Right cardiac atrium (tissue), 5 donors: ENCODE measurements around the gene SLC66A3. TPM values are rescaled to one million over a fixed set of nuclear protein-coding genes. Genes with fewer than 3 reads are reported as not detected.
A peak's percentile ranks its signal among the peaks of the same experiment; 100 is the strongest.

Experiments
- ATAC-seq, 2 donors: fragments of 200-7000 bp; cut with Tn5 transposase; one replicate each; pipeline versions ENCODE4 v1.8.0 to v1.9.1; 2020; ENCODE audit warnings: moderate library complexity in 2 of 2, mild to moderate bottlenecking in 1 of 2
- DNase-seq, 3 donors: peaks; one replicate each; pipeline ENCODE4 v3.0.0-alpha.2; 2020
- H3K27ac ChIP-seq: one replicate; pipeline ENCODE4 v1.5.1; 2013; ENCODE audit warnings: mild to moderate bottlenecking, low read length, control low read depth, moderate library complexity
- H3K27me3 ChIP-seq: one replicate; pipeline ENCODE4 v1.6.1; 2013; ENCODE audit not compliant: control insufficient read depth, insufficient read depth
- H3K4me1 ChIP-seq: one replicate; pipeline ENCODE4 v1.6.1; 2013; ENCODE audit warnings: low read length; ENCODE audit not compliant: control insufficient read depth, insufficient read depth
- H3K4me3 ChIP-seq: one replicate; pipeline ENCODE4 v1.5.1; 2013; ENCODE audit warnings: low read length, control low read depth
- H3K9me3 ChIP-seq: one replicate; pipeline ENCODE4 v1.6.1; 2013; ENCODE audit warnings: low read length; ENCODE audit not compliant: control insufficient read depth
- WGBS: extraction: QIAGEN DNeasy Blood & Tissue Kit; methylation state at CpG from one replicate; pipeline ENCODE4 v1.1.7; 2013; 5-methylcytosine and 5-hydroxymethylcytosine counted together
- intact Hi-C, 4 donors: fragments of 100-400 bp; cut with DNase I; formaldehyde crosslinking; loops; one replicate each; pipeline versions ENCODE4 v1.11.0 to v1.14.0; 2022 to 2023
- polyA plus RNA-seq: library from polyadenylated mRNA; stranded (reverse); fragments of 200-250 nt; gene quantifications from one replicate; pipeline ENCODE4 v1.2.3, GENCODE V29; 2013
- total RNA-seq, 4 donors: library from RNA; stranded (reverse); fragmentation: NEBNext Ultra II Directional; extraction: Animal tissue kit (Norgen Biotek cat#: 25700); gene quantifications; one replicate each; pipeline ENCODE4 v1.2.1, GENCODE V29; 2021
- donor health status: healthy with polysubstance abuse.
- donor health status: DM: no; HTN: yes; CAD: no.
- donor health status: DM: no; HTN: no; CAD: no.
- donor health status: DM: no; HTN: yes; CAD: no; lungs with severe emphysema.
- donor health status: DM: yes; HTN: yes; CAD: no.

SLC66A3 gene
- total and polyA plus RNA-seq, 5 donors = 10.2 to 14.6 (median 12.6) TPM

DNA sequence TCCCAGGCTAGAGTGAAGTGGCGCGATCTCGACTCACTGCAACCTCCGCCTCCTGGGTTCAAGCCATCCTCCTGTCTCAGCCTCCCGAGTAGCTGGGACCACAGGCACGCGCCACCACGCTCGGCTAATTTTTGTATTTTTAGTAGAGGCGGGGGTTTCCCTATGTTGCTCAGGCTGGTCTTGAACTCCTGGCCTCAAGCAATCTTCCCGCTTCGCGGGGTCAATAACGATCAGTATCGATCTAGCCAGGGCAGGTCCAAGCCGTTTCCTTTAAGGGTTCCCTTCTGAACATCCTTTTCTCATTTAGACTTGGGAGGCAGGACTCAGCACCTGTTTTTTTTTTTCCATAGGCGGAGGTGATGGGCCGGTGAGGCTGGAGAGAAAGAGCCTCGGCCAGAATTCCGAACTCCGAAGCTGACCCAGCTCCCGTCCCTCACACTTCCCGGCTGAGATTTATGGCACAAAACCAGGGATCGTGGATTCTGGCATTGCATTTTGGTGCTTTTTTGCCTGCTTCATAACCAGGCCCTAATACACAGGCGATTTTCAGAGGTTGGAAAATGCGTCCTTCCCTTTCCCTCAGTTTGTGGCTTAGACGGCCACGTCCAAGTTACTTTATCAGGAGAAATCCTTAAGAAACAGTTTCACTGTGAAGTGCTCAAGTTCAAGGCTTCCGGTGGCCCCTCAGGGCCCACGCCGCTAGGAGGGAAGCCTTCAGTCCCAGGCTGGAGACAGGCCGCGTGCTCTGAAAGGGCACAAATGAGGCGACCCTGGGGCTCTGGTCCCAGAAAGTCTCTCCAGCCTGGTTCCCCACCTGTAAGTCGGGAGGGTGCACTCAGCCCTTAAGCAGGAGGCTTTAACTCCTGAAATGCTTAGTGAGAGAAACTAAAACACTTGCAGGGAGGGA is 998 bp upstream of the SLC66A3 start:
- intact Hi-C loops = loop anchor here in 1 of 4 donors (10.0 kb wide), 1 partner anchor 431 kb away; no protein-coding TSS in a partner anchor
- ATAC-seq (peak; percentile 5 to 39), DNase-seq (no peak)

DNA sequence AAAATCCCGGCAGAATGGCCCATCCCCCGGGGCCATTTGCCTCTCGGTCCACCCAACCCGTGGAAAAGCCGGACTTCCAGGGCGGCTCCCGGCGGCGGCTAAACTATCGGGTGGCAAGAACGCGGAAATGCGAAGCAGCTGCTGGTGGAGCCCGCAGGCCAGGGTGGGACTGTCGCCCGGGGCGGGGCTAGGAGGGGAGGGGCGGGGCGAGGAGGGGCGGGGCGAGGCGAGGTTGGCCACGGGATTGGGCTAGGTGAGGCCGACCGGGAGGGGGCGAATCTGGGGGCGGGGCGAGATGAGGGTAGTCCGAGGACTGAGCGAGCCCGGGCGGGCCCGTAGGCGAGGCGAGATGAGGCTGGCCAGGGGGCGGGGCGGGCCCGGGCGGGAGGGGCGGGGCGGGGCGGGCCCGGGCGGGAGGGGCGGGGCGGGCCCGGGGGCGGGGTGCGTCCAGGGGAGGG is 315 bp upstream of the SLC66A3 start:
- 2% methylated on average over 40 of the region's 49 CpGs for WGBS
- no peaks in the 10 kb centered on the region for H3K9me3 ChIP-seq
- H3K27ac ChIP-seq = peak overlapping the region; percentile 95
- peak overlapping the region; percentile 76 for H3K4me3 ChIP-seq
- no peaks in the 10 kb centered on the region for H3K4me1 ChIP-seq
- intact Hi-C loops = loop anchor here in 1 of 4 donors (10.0 kb wide), 1 partner anchor 430 kb away; no protein-coding TSS in a partner anchor
- no peaks in the 10 kb centered on the region for H3K27me3 ChIP-seq
- DNase-seq (peak; percentile 98 to 100 (median 100)), ATAC-seq (peak; percentile 93 to 95)

More for the DNA sequence above, 998 bp upstream of the SLC66A3 start:
- Histone ChIP-seq H3K9me3 (no peaks in the 10 kb centered on the region), H3K4me1 (no peaks in the 10 kb centered on the region), H3K27ac (peak overlapping the region; percentile 95), H3K4me3 (peak overlapping the region; percentile 76), H3K27me3 (no peaks in the 10 kb centered on the region)
- 55% methylated on average over 35 of the region's 35 CpGs for WGBS

DNA sequence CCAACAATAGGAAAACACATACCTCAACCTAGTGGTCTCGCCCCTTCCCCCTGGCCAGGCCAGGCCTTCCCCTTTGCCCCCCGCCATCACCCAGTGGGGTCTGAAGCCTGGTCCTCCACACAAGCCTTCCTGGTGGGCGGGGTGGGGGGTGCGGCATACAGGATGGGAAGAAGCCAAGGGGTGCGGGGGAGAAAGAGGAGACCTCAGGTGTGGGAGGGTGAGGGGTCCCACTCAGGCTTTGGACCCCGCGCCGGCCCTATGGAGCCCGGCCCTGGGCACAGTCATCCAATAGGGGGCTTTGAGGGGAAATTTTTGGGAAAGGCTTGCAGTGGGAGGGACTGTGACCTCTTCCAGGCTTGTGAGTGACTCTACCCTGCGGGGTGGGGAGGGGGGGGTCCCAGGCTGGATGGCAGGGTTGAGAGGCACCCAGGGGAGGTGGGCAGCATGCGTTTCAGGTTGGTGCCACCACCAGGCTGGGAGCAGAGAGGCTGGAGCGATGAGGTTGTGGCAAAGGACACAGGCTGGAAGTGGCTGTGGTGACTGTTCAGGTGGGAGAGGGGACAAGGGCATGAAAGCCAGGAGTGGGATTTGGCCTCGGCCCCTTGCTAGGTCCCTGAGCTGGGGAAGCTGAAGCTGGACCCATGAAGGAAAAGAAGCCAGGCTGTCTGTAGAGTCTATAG is 1.3 kb downstream of the SLC66A3 start:
- DNase-seq = peak in 2 of 3 donors; percentile 67 to 72
- Histone ChIP-seq H3K4me3 (no peak overlapping the region), H3K27me3 (no peaks in the 10 kb centered on the region), H3K27ac (no peak overlapping the region), H3K9me3 (no peaks in the 10 kb centered on the region), H3K4me1 (no peaks in the 10 kb centered on the region)
- intact Hi-C loops = loop anchor here in 1 of 4 donors (10.0 kb wide), 1 partner anchor 428 kb away; no protein-coding TSS in a partner anchor
- no peak for ATAC-seq
- WGBS = 92% methylated on average over 13 of the region's 13 CpGs

DNA sequence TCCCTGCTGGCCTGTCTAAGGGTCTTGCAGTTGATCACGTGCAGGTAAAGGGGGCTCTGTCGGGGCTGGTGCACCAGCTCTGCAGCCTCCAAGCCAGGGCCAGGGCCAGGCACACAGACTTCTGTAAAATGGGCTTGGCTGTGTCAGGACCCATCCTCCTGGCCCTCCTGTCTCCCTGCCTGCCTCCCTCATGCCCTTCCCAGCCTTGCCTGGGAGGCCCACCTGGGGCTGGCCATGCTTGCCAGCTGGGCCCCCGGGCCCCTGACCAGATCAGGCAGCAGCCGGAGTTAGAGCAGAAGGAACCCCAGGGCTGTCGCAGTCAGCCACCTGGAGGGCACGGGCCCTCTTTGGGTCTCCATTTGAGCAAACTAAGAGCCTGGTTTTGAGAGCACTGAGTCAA is 2.0 kb downstream of the SLC66A3 start:
- ATAC-seq (no peak), DNase-seq (peak in 1 of 3 donors; percentile 56)
- Histone ChIP-seq H3K4me3 (no peak overlapping the region), H3K4me1 (no peaks in the 10 kb centered on the region), H3K27me3 (no peaks in the 10 kb centered on the region), H3K27ac (no peak overlapping the region), H3K9me3 (no peaks in the 10 kb centered on the region)
- intact Hi-C loops = loop anchor here in 1 of 4 donors (10.0 kb wide), 1 partner anchor 428 kb away; no protein-coding TSS in a partner anchor
- 95% methylated on average over 6 of the region's 6 CpGs for WGBS

DNA sequence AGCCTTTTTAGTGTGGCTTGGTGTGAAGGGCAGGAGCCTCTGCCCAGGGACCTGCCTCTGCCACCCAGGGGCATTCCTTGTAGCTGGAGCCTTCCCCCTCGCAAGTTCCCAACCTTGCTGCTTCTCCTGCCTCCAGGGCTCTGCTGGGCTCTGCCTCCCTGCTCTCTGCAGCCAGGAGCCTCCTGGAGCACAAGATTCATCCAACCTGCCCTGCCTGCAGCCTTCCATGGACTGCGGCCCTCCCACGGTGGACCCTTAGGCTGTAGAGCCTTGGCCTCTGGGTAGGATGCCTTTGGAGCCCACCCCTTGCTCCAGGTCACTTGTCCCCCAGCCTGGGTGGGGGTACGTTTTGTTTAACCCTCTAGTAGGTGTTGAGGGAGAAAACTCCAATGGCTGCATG is 2.5 kb downstream of the SLC66A3 start:
- Histone ChIP-seq H3K27ac (no peak overlapping the region), H3K27me3 (no peaks in the 10 kb centered on the region), H3K4me1 (no peaks in the 10 kb centered on the region), H3K4me3 (no peak overlapping the region), H3K9me3 (no peaks in the 10 kb centered on the region)
- ATAC-seq = no peak
- intact Hi-C loops = loop anchor here in 1 of 4 donors (10.0 kb wide), 1 partner anchor 427 kb away; no protein-coding TSS in a partner anchor
- DNase-seq = no peak
- 94% methylated on average over 4 of the region's 4 CpGs for WGBS

DNA sequence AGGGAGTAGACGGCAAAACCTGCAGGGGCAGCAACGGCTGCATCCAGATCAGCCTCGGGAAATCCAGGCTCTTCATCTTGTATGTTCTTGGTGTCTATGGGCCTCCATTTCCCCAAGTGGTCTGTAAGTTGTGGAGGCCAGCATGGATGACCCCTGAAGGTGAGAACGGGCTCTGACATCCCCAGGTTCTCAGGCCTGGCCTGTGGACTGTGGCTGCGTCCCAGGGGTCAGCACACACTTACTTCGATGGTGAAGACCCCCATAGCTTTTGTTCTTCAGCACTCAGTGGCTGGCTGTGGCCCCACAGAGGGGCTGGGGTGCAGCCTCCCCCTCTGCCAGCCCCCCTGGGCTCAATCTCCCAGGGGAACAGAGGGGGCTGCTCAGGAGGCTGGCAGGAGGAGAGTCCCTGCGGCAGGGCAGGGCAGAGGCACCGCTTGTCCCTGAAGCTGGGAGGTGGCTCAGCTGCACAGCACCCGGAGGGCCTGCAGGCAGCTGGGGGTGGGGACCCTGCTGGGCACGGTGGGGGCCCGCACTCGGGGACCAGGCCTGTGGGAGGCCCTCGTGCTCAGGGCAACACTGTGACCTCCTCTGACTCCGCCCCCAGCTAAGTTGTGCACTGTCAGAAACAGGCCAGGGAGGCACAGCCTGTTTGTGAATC is 3.8 kb downstream of the SLC66A3 start:
- Histone ChIP-seq H3K27ac (no peak overlapping the region), H3K4me1 (no peaks in the 10 kb centered on the region), H3K4me3 (no peak overlapping the region), H3K27me3 (no peaks in the 10 kb centered on the region), H3K9me3 (no peaks in the 10 kb centered on the region)
- intact Hi-C loops = loop anchor here in 1 of 4 donors (10.0 kb wide), 1 partner anchor 426 kb away; no protein-coding TSS in a partner anchor
- DNase-seq (peak in 1 of 3 donors; percentile 59), ATAC-seq (no peak)
- 88% methylated on average over 14 of the region's 14 CpGs for WGBS

DNA sequence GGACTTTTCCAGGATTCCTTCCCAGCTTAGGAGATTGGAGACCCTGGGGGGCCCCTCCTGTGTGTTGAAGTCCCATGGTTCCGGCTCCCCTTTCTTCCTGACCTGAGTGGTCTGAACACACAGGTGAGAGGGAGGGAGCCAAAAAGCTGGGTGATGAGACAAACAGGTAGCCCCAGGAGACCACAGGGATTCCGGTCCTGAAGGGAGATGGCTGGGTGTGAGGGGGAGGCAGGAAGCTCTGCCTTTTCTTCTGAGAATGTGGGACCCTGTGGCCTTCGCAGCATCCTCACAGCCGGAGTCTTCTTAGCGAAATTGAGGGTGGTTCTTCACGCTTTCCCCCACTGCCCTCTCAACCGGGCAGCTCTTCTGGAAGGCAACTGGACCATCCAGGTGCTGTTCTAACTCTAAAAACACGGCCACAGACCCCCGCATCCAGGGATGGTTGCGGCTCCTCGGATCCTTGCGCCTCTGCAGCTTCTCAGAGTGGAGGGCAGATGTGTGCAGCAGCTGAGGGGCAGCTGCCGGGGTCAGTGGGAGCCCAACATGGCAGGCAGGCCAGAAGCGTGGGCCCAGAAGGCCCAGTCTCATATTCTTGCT is 4.4 kb downstream of the SLC66A3 start:
- DNase-seq = no peak
- H3K4me1 ChIP-seq = no peaks in the 10 kb centered on the region
- 96% methylated on average over 14 of the region's 14 CpGs for WGBS
- ATAC-seq = no peak
- no peak overlapping the region for H3K4me3 ChIP-seq
- intact Hi-C loops = loop anchor here in 1 of 4 donors (10.0 kb wide), 1 partner anchor 425 kb away; no protein-coding TSS in a partner anchor
- H3K27me3 ChIP-seq = no peaks in the 10 kb centered on the region
- no peak overlapping the region for H3K27ac ChIP-seq
- H3K9me3 ChIP-seq = no peaks in the 10 kb centered on the region

DNA sequence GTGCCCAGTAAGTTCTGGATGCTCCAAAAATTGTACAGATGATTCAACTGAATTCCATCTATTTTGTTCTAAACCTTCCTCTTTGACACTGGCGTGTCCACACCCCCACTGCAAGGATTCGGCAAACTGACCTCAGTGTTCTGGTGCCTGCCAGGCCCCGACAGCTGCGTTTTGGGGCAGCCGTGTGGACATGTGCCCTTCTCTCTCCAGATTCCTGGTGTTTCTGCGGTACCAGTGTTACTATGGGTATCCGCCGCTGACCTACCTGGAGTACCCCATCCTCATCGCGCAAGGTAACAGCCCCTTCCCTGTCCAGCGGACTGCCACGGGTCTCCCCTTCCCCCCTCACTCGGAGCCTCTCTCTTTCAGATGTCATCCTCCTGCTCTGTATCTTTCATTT is 5.0 kb downstream of the SLC66A3 start:
- Histone ChIP-seq H3K27ac (no peak overlapping the region), H3K9me3 (no peaks in the 10 kb centered on the region), H3K27me3 (no peaks in the 10 kb centered on the region), H3K4me1 (no peaks in the 10 kb centered on the region), H3K4me3 (no peak overlapping the region)
- ATAC-seq (no peak), DNase-seq (no peak)
- 90% methylated on average over 13 of the region's 13 CpGs for WGBS
- intact Hi-C loops = no loop called here

DNA sequence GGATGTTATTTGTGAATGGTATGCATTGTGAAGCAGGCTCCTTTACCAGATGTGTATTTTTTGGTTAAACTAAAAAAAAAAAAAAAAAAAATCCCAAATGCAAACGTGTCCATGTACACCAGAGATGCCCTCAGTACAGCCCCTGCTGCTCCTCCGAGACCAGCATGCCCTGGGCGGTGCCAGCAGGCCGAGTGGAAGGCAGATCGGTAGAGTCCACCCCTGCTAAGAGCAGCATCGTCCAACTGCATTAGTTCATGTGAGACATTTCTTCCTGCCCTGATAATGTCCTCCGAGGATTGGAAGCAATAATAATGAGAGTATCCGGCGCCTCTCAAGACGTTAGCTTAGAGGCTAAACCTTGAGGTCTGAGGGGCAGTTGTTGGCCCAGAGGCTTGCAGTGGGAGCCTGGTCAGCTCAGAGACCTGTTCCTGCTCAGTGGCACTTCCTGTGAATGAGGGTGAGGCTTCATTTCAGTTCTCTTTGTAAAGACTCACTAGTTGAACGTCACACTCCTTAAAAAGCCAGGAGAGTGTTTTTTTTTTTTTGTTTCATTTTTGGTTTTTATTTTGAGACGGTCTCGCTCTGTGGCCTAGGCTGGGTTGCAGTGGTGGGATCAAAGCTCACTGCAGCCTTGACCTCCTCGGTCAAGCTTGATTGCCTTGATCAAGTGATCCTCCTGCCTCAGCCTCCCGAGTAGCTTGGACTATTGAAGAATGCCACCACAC is 5.6 kb downstream of the SLC66A3 start:
- H3K9me3 ChIP-seq = no peaks in the 10 kb centered on the region
- no peaks in the 10 kb centered on the region for H3K4me1 ChIP-seq
- no peak overlapping the region for H3K4me3 ChIP-seq
- WGBS = 83% methylated on average over 15 of the region's 15 CpGs
- no peak overlapping the region for H3K27ac ChIP-seq
- intact Hi-C loops = no loop called here
- DNase-seq (no peak), ATAC-seq (no peak)
- no peaks in the 10 kb centered on the region for H3K27me3 ChIP-seq

DNA sequence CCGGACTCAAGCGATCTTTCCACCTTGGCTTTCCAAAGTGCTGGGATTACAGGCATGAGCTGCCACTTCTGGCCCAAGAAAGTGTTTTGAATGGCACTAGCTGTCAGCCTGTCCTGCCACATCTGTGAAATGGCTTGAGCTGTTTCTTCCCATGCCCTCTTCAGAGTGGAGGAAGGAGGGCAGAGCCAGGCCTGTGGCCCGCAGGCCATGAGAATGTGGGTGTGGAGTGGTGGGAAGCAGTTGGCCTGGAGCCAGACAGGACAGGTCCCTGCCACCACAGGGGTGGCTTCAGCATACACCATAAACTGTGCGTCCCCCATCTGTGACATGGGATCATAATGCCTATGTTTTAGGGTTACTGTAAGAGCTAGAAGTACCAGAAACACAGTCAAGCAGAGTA is 6.5 kb downstream of the SLC66A3 start:
- 95% methylated on average over 4 of the region's 4 CpGs for WGBS
- Histone ChIP-seq H3K4me3 (no peak overlapping the region), H3K4me1 (no peaks in the 10 kb centered on the region), H3K27ac (no peak overlapping the region), H3K9me3 (no peaks in the 10 kb centered on the region), H3K27me3 (no peaks in the 10 kb centered on the region)
- ATAC-seq (no peak), DNase-seq (no peak)
- intact Hi-C loops = no loop called here
